Neural cell (in vitro differentiated cells): ENCODE measurements around the gene GBP3. TPM values are rescaled to one million over a fixed set of nuclear protein-coding genes. Genes with fewer than 3 reads are reported as not detected.

ENCODE experiments used
- H2AFZ ChIP-seq: fragments of 200-600, 300-800 bp; sonication (generic), shearing (Covaris generic); 2 replicates; pipeline ENCODE4 v1.6.0; 2014; ENCODE audit warnings: low read depth, mild to moderate bottlenecking, antibody characterized with exemption, low read length, moderate library complexity
- H3F3A ChIP-seq: fragments of 200-600 bp; shearing (Covaris generic); 2 replicates; pipeline ENCODE4 v1.6.1; 2016; ENCODE audit warnings: mild to moderate bottlenecking, moderate library complexity, mixed read lengths, antibody characterized with exemption, low read length; ENCODE audit not compliant: insufficient read depth, poor library complexity, severe bottlenecking
- H3K27ac ChIP-seq: fragments of 200-600, 300-800 bp; sonication (generic), shearing (Covaris generic); 2 replicates; pipeline ENCODE4 v1.5.1; 2014; ENCODE audit warnings: mild to moderate bottlenecking, low read length, moderate library complexity
- H3K27me3 ChIP-seq: fragments of 300-800, 200-600 bp; sonication (generic), shearing (Covaris generic); 2 replicates; pipeline ENCODE4 v1.6.0; 2014; ENCODE audit warnings: mild to moderate bottlenecking, low read depth, low read length, moderate library complexity; ENCODE audit not compliant: insufficient read depth
- H3K36me3 ChIP-seq: fragments of 300-800, 200-600 bp; sonication (generic), shearing (Covaris generic); 2 replicates; pipeline ENCODE4 v1.5.1; 2014; ENCODE audit warnings: mild to moderate bottlenecking, antibody characterized with exemption, low read length, moderate library complexity; ENCODE audit not compliant: insufficient read depth
- H3K4me2 ChIP-seq: fragments of 300-800, 200-600 bp; sonication (generic), shearing (Covaris generic); 2 replicates; pipeline ENCODE4 v1.6.0; 2014; ENCODE audit warnings: mild to moderate bottlenecking, low read length
- H3K4me3 ChIP-seq: fragments of 300-800, 200-600 bp; sonication (generic), shearing (Covaris generic); 2 replicates; pipeline ENCODE4 v1.5.1; 2014; ENCODE audit warnings: mild to moderate bottlenecking, low read length, moderate library complexity
- H3K79me2 ChIP-seq: fragments of 200-600 bp; shearing (Covaris generic); replicated peaks from 2 replicates; pipeline ENCODE4 v1.6.0; 2014; ENCODE audit warnings: mild to moderate bottlenecking, low read length, moderate library complexity; ENCODE audit not compliant: insufficient read depth
- H3K9ac ChIP-seq: fragments of 300-800, 200-600 bp; sonication (generic), shearing (Covaris generic); 2 replicates; pipeline ENCODE4 v1.6.1; 2016; ENCODE audit warnings: mild to moderate bottlenecking, low read length, mixed read lengths
- H3K9me2 ChIP-seq: fragments of 200-600 bp; shearing (Covaris generic); 2 replicates; pipeline ENCODE4 v1.6.1; 2016; ENCODE audit warnings: mild to moderate bottlenecking, low read length, mixed read lengths; ENCODE audit not compliant: insufficient read depth
- H3K9me3 ChIP-seq: fragments of 200-600, 300-800 bp; sonication (generic), shearing (Covaris generic); 2 replicates; pipeline ENCODE4 v1.6.1; 2016; ENCODE audit warnings: mild to moderate bottlenecking, mixed run types, low read length, moderate library complexity, mixed read lengths
- H4K20me1 ChIP-seq: fragments of 200-600 bp; shearing (Covaris generic); 2 replicates; pipeline ENCODE4 v1.6.1; 2016; ENCODE audit warnings: mild to moderate bottlenecking, mixed run types; ENCODE audit not compliant: insufficient read depth
- CTCF ChIP-seq: fragments of 450-650 bp; IDR thresholded peaks from 2 replicates; pipeline ENCODE4 v1.5.1; 2014; ENCODE audit warnings: antibody characterized with exemption, mild to moderate bottlenecking, moderate library complexity; ENCODE audit not compliant: poor library complexity, severe bottlenecking
- EP300 ChIP-seq: fragments of 450-650 bp; conservative IDR thresholded peaks from 2 replicates; pipeline ENCODE4 v1.6.1; 2014; ENCODE audit warnings: antibody characterized with exemption, mild to moderate bottlenecking, moderate library complexity; ENCODE audit not compliant: poor library complexity, severe bottlenecking
- EZH2 ChIP-seq: fragments of 200-600, 300-800 bp; shearing (Covaris generic), sonication (generic); IDR thresholded peaks from 2 replicates; pipeline ENCODE4 v1.6.1; 2014; ENCODE audit warnings: antibody characterized with exemption, low read length, borderline replicate concordance, mild to moderate bottlenecking; ENCODE audit not compliant: insufficient read depth, poor library complexity, severe bottlenecking
- MXI1 ChIP-seq: fragments of 450-650 bp; conservative IDR thresholded peaks from 2 replicates; pipeline ENCODE4 v1.6.1; 2014; ENCODE audit warnings: antibody characterized with exemption, mild to moderate bottlenecking; ENCODE audit not compliant: poor library complexity, severe bottlenecking
- POLR2AphosphoS5 ChIP-seq: IDR thresholded peaks from 2 replicates; pipeline ENCODE4 v1.6.1; 2012
- RAD21 ChIP-seq: fragments of 450-650 bp; conservative IDR thresholded peaks from 2 replicates; pipeline ENCODE4 v1.6.1; 2014; ENCODE audit warnings: antibody characterized with exemption, mild to moderate bottlenecking, moderate library complexity
- REST ChIP-seq: IDR thresholded peaks from 2 replicates; pipeline ENCODE4 v1.6.1; 2012; ENCODE audit warnings: borderline replicate concordance
- SMC3 ChIP-seq: fragments of 450-650 bp; conservative IDR thresholded peaks from 2 replicates; pipeline ENCODE4 v1.6.1; 2014; ENCODE audit warnings: antibody characterized with exemption, mild to moderate bottlenecking, moderate library complexity; ENCODE audit not compliant: poor library complexity
- TAF1 ChIP-seq: IDR thresholded peaks from 2 replicates; pipeline ENCODE4 v1.6.1; 2012; ENCODE audit warnings: low read depth
- polyA plus RNA-seq: library from polyadenylated mRNA; depleted of rRNA; stranded (reverse); fragments of >200 nt; gene quantifications from 2 replicates; pipeline ENCODE4 v1.2.3, GENCODE V29; 2014

Gene GBP3
- polyA plus RNA-seq, 1 donor from 2014 or later: not detected

GRCh38 chr1:89069951-89070350 is 47.3 kb upstream of the GBP3 start:
- Histone ChIP-seq H2AFZ (no peak overlapping the region), H3K9me3 (no peaks in the 10 kb centered on the region), H4K20me1 (no peaks in the 10 kb centered on the region), H3K9me2 (no peaks in the 10 kb centered on the region), H3K9ac (no peak overlapping the region), H3K27ac (no peak overlapping the region), H3K4me2 (no peak overlapping the region), H3K4me3 (no peak overlapping the region), H3K36me3 (no peaks in the 10 kb centered on the region), H3K79me2 (no peaks in the 10 kb centered on the region), H3F3A (no peaks in the 10 kb centered on the region), H3K27me3 (no peaks in the 10 kb centered on the region)
- TF ChIP-seq TAF1: no peak
- no peak for TF ChIP-seq REST
- TF ChIP-seq SMC3: no peak
- TF ChIP-seq EP300: no peak
- TF ChIP-seq EZH2: no peak
- no peak for TF ChIP-seq POLR2AphosphoS5
- TF ChIP-seq RAD21: no peak

GRCh38 chr1:89068291-89068690 is 45.6 kb upstream of the GBP3 start:
- H3K36me3 ChIP-seq: no peaks in the 10 kb centered on the region
- no peak overlapping the region for H3K4me3 ChIP-seq
- H3K79me2 ChIP-seq: no peaks in the 10 kb centered on the region
- TF ChIP-seq SMC3: no peak
- TF ChIP-seq MXI1: no peak
- TF ChIP-seq RAD21: no peak
- TF ChIP-seq CTCF: no peak
- no peak for TF ChIP-seq EZH2
- H3K4me2 ChIP-seq: no peak overlapping the region
- no peaks in the 10 kb centered on the region for H3K9me2 ChIP-seq
- H4K20me1 ChIP-seq: no peaks in the 10 kb centered on the region
- H3K27ac ChIP-seq: no peak overlapping the region
- no peak overlapping the region for H3K9ac ChIP-seq
- H2AFZ ChIP-seq: no peak overlapping the region
- H3K9me3 ChIP-seq: no peaks in the 10 kb centered on the region
- no peaks in the 10 kb centered on the region for H3K27me3 ChIP-seq
- H3F3A ChIP-seq: no peaks in the 10 kb centered on the region
